ENCODE results near the gene ITSN2. TPM values are rescaled to one million over a fixed set of nuclear protein-coding genes. Genes with fewer than 3 reads are reported as not detected.

The ITSN2 gene
- total and polyA plus RNA-seq, 4 donors: 34.3 to 77.2 (median 54.5) TPM

DNA sequence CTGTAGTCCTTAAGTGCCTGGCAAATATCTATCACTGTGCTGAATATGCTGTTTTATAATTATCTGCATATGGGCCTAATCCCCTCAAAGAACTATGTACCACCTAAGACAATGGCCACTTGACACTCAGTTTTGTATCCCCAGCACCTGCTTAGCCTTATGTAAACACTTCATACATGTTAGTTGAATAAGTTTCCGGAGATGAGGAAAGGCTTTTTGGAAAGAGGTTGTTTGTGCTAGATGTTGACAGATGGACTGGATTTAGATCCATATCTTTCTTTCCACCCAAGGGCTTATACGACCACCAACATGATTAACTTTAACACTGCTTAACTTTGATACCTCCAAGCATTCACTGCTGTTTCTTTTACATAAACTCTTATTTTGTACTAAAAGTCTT lies 122.2 kb downstream of the ITSN2 start:
- no peak overlapping the region for H3K27ac ChIP-seq (ENCODE audit: low read depth in 1 of 2, low read length in 1 of 2)
- peaks cover 0 to 5% (median 2%) of the 10 kb centered on the region in 4 donors for H3K36me3 ChIP-seq (ENCODE audit: control insufficient read depth in 4 of 4, insufficient read depth in 4 of 4, low read length in 4 of 4)
- ATAC-seq (ENCODE audit: insufficient read depth, low FRiP score) (no peak), DNase-seq (no peak)
- H3K9ac ChIP-seq (ENCODE audit: insufficient read depth in 1 of 2, low read length in 2 of 2): no peak overlapping the region
- no peaks in the 10 kb centered on the region for H3K9me3 ChIP-seq (ENCODE audit: control insufficient read depth in 4 of 4, insufficient read depth in 3 of 4, low read length in 3 of 4)
- no peak overlapping the region for H3K4me3 ChIP-seq
- peaks cover 0 to 4% (median 0%) of the 10 kb centered on the region in 5 donors for H3K4me1 ChIP-seq (ENCODE audit: control insufficient read depth in 5 of 5, insufficient read depth in 5 of 5, low read length in 5 of 5)
- 46 to 68% methylated on average over 2 of the region's 2 CpGs for WGBS, 2 donors
- H3K27me3 ChIP-seq (ENCODE audit: control insufficient read depth in 3 of 3, insufficient read depth in 3 of 3, low read length in 2 of 3): no peaks in the 10 kb centered on the region
- TF ChIP-seq, protein P1, sequence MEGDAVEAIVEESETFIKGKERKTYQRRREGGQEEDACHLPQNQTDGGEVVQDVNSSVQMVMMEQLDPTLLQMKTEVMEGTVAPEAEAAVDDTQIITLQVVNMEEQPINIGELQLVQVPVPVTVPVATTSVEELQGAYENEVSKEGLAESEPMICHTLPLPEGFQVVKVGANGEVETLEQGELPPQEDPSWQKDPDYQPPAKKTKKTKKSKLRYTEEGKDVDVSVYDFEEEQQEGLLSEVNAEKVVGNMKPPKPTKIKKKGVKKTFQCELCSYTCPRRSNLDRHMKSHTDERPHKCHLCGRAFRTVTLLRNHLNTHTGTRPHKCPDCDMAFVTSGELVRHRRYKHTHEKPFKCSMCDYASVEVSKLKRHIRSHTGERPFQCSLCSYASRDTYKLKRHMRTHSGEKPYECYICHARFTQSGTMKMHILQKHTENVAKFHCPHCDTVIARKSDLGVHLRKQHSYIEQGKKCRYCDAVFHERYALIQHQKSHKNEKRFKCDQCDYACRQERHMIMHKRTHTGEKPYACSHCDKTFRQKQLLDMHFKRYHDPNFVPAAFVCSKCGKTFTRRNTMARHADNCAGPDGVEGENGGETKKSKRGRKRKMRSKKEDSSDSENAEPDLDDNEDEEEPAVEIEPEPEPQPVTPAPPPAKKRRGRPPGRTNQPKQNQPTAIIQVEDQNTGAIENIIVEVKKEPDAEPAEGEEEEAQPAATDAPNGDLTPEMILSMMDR (IDR thresholded peaks at IDR 0.05; ENCODE audit: control extremely low read depth, extremely low read depth): no peak

DNA sequence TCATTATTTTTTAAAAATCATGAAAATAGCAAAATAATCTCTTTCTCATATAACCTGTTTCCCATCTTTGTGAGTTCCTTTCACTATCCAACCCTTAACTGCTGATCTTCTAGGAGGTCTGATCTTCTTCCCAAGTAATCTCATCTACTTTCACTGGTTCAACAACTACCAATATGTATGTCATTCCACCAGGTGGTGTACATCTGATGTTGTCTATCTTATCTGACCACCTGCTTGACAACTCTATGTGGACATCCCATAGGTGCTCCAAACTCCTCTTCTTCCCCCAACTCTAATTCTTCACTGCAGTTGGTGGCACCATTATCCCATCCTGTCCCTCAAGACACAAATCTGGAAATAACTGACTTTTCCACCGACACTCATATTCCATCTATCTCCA lies 123.0 kb downstream of the ITSN2 start:
- H3K4me1 ChIP-seq (ENCODE audit: control insufficient read depth in 5 of 5, insufficient read depth in 5 of 5, low read length in 5 of 5): peaks cover 0 to 4% (median 0%) of the 10 kb centered on the region in 5 donors
- H3K4me3 ChIP-seq: no peak overlapping the region
- WGBS, 2 donors: 99 to 100% methylated on average over 1 of the region's 1 CpG
- DNase-seq (no peak), ATAC-seq (ENCODE audit: insufficient read depth, low FRiP score) (no peak)
- H3K27me3 ChIP-seq (ENCODE audit: control insufficient read depth in 3 of 3, insufficient read depth in 3 of 3, low read length in 2 of 3): no peaks in the 10 kb centered on the region
- no peak overlapping the region for H3K27ac ChIP-seq (ENCODE audit: low read depth in 1 of 2, low read length in 1 of 2)
- no peak overlapping the region for H3K9ac ChIP-seq (ENCODE audit: insufficient read depth in 1 of 2, low read length in 2 of 2)
- no peaks in the 10 kb centered on the region for H3K9me3 ChIP-seq (ENCODE audit: control insufficient read depth in 4 of 4, insufficient read depth in 3 of 4, low read length in 3 of 4)
- TF ChIP-seq, protein P1 (IDR thresholded peaks at IDR 0.05; ENCODE audit: control extremely low read depth, extremely low read depth): no peak
- H3K36me3 ChIP-seq (ENCODE audit: control insufficient read depth in 4 of 4, insufficient read depth in 4 of 4, low read length in 4 of 4): peaks cover 0 to 5% (median 2%) of the 10 kb centered on the region in 4 donors

DNA sequence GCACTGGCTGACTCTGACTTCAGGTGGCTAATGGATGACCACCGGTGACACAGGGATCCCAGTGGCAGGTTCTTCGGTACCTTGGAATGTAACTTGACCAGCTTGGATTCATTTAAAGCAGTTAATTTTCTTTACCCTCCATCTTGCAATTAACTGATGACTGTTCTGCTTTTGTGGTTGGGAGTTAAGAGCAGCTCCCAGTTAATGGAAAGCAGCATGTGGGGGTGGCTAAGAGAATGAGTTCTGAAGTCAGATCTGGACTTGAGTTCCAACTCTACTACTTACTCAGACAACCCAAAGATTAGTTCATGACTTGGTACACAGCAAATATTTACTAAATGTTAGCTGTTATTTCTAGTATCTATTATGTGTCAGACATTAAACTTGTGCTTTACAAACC lies 127.0 kb downstream of the ITSN2 start:
- WGBS, 2 donors: 96 to 98% methylated on average over 2 of the region's 2 CpGs
- H3K27ac ChIP-seq (ENCODE audit: low read depth in 1 of 2, low read length in 1 of 2): no peak overlapping the region
- DNase-seq (no peak), ATAC-seq (ENCODE audit: insufficient read depth, low FRiP score) (no peak)
- H3K9me3 ChIP-seq (ENCODE audit: control insufficient read depth in 4 of 4, insufficient read depth in 3 of 4, low read length in 3 of 4): no peaks in the 10 kb centered on the region
- no peak overlapping the region for H3K9ac ChIP-seq (ENCODE audit: insufficient read depth in 1 of 2, low read length in 2 of 2)
- no peaks in the 10 kb centered on the region for H3K27me3 ChIP-seq (ENCODE audit: control insufficient read depth in 3 of 3, insufficient read depth in 3 of 3, low read length in 2 of 3)
- peaks cover 0 to 4% (median 0%) of the 10 kb centered on the region in 5 donors for H3K4me1 ChIP-seq (ENCODE audit: control insufficient read depth in 5 of 5, insufficient read depth in 5 of 5, low read length in 5 of 5)
- H3K36me3 ChIP-seq (ENCODE audit: control insufficient read depth in 4 of 4, insufficient read depth in 4 of 4, low read length in 4 of 4): peaks cover 0 to 5% (median 0%) of the 10 kb centered on the region in 4 donors
- TF ChIP-seq, protein P1 (IDR thresholded peaks at IDR 0.05; ENCODE audit: control extremely low read depth, extremely low read depth): no peak
- no peak overlapping the region for H3K4me3 ChIP-seq

DNA sequence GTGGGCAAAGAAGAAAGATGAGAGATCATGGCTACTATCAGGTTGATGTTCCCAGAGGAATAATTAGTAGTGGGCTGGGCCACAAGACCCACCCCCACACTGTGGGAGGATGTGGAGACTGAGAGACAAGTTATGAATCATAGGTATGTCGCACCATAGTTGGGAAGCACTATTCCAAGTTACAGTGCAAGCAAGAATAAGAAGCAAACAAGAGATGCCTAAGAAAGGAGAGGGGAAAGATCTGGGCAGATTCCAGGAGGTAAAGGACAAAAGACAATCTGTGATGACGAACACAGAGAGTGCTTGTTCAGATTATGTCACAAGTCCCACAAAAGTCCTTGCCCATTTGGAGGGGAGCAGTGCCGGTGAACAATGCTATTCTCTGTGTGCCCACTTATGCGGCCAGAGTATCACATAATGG lies 128.9 kb downstream of the ITSN2 start:
- WGBS, 2 donors: 82 to 94% methylated on average over 4 of the region's 4 CpGs
- no peak overlapping the region for H3K9ac ChIP-seq (ENCODE audit: insufficient read depth in 1 of 2, low read length in 2 of 2)
- ATAC-seq (ENCODE audit: insufficient read depth, low FRiP score): no peak
- H3K9me3 ChIP-seq (ENCODE audit: control insufficient read depth in 4 of 4, insufficient read depth in 3 of 4, low read length in 3 of 4): no peaks in the 10 kb centered on the region
- TF ChIP-seq, protein P1 (IDR thresholded peaks at IDR 0.05; ENCODE audit: control extremely low read depth, extremely low read depth): no peak
- no peak overlapping the region for H3K4me3 ChIP-seq
- no peak overlapping the region for H3K27ac ChIP-seq (ENCODE audit: low read depth in 1 of 2, low read length in 1 of 2)
- DNase-seq: peak in 1 of 3 donors; percentile 18
- no peaks in the 10 kb centered on the region for H3K4me1 ChIP-seq (ENCODE audit: control insufficient read depth in 5 of 5, insufficient read depth in 5 of 5, low read length in 5 of 5)
- H3K27me3 ChIP-seq (ENCODE audit: control insufficient read depth in 3 of 3, insufficient read depth in 3 of 3, low read length in 2 of 3): no peaks in the 10 kb centered on the region
- peaks cover 0 to 5% (median 0%) of the 10 kb centered on the region in 4 donors for H3K36me3 ChIP-seq (ENCODE audit: control insufficient read depth in 4 of 4, insufficient read depth in 4 of 4, low read length in 4 of 4)
